Fibroblast of the aortic adventitia (primary cell): ENCODE results near the gene CBX5. TPM values are rescaled to one million over a fixed set of nuclear protein-coding genes. Genes with fewer than 3 reads are reported as not detected.
"Not testable (repeated sequence)": the region's sequence is repeated elsewhere in the genome, so short reads cannot be mapped to it uniquely, and the experiment has no call there.

Experiments used
- DNase-seq: peaks from one replicate; pipeline ENCODE4 v3.0.0-alpha.2; 2010; ENCODE audit warnings: low read depth
- H3K4me3 ChIP-seq: 2 replicates; pipeline ENCODE4 v1.5.1; 2011; ENCODE audit warnings: low read depth, mild to moderate bottlenecking, control low read depth, low read length, moderate library complexity
- total RNA-seq: library from RNA; depleted of rRNA; stranded (reverse); fragments of >200 nt; gene quantifications from 2 replicates; pipeline ENCODE4 v1.2.3, GENCODE V29; 2012; ENCODE audit warnings: low replicate concordance
- TF ChIP-seq, protein P1 (sequence below): IDR thresholded peaks from 2 replicates; pipeline ENCODE4 v1.5.1; 2011; ENCODE audit warnings: mild to moderate bottlenecking, low read length, control low read depth, inconsistent platforms; ENCODE audit not compliant: insufficient read depth

Gene CBX5
- total RNA-seq, 1 donor = 114 TPM

DNA sequence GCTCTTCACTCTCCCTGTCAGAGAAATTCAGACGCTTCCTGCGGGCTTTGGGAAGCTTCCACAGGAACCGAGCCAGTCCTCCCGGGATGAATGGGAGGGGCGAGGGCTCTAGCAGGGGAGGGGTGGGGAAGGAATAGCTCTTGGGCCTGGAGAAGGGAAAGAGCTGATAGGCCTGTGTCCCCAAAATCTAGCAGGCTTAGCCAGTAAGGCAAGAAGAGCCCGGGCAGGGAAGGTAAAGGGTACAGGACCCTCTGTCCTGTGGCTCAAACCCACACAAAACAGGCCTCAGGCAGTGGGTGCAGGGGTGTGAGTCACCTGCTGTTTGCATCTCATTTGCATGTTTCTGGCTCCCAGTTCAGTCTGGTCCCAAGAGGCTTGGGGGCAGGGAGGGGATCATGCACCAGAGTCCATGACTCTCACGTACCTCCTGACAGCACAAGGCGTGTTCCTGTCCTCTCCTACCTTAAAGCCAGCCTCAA lies 82.5 kb downstream of the CBX5 start:
- TF ChIP-seq, protein P1, sequence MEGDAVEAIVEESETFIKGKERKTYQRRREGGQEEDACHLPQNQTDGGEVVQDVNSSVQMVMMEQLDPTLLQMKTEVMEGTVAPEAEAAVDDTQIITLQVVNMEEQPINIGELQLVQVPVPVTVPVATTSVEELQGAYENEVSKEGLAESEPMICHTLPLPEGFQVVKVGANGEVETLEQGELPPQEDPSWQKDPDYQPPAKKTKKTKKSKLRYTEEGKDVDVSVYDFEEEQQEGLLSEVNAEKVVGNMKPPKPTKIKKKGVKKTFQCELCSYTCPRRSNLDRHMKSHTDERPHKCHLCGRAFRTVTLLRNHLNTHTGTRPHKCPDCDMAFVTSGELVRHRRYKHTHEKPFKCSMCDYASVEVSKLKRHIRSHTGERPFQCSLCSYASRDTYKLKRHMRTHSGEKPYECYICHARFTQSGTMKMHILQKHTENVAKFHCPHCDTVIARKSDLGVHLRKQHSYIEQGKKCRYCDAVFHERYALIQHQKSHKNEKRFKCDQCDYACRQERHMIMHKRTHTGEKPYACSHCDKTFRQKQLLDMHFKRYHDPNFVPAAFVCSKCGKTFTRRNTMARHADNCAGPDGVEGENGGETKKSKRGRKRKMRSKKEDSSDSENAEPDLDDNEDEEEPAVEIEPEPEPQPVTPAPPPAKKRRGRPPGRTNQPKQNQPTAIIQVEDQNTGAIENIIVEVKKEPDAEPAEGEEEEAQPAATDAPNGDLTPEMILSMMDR = no peak
- peak; percentile 20 for DNase-seq
- no peak overlapping the region for H3K4me3 ChIP-seq

DNA sequence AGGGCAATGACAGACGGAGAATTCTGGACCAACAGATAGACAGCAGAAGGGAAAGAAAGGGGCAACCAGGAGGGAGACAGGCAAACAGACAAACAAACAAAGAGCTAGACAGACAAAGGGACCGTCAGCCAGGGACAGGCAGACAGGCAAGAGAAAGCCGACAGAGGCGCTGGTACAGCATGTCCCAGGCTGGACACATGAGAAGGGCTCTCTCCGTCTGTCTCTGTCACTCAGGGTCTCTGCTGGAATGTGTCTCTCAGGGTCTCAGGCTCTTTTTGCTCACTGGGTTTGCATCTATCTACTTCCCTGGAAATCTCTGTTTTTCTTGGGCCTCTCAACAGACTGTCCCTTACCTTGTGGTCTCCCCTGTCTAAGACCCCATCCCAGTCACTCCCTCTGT lies 82.9 kb downstream of the CBX5 start:
- DNase-seq = no peak
- H3K4me3 ChIP-seq = no peak overlapping the region

DNA sequence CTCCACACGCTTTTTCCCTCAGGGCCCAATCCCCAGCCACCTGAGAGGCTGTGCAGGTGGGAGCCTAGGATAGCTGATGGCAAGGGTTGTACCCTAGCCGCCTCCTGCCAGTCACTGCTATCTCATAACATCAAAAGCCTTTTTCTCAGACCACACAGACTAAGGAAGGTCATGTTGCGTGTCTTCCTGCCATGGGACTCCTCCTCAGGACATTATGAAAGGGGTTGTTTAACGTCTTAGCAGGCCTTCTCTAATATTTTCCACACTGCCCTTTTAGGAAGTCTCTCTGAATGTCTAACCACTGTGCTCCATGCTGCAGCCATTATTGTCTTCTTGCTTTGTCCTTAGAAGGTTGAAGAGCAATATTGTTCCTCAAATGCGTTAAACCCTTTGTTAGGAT lies 83.5 kb downstream of the CBX5 start:
- H3K4me3 ChIP-seq = no peak overlapping the region
- no peak for DNase-seq
- TF ChIP-seq, protein P1 = no peak

More for the DNA sequence above, 82.9 kb downstream of the CBX5 start:
- TF ChIP-seq, protein P1 = no peak

GRCh38 chr12:54195737-54196347 lies 84.1 kb downstream of the CBX5 start:
- TF ChIP-seq, protein P1 = no peak
- DNase-seq = peak; percentile 53
- no peak overlapping the region for H3K4me3 ChIP-seq

DNA sequence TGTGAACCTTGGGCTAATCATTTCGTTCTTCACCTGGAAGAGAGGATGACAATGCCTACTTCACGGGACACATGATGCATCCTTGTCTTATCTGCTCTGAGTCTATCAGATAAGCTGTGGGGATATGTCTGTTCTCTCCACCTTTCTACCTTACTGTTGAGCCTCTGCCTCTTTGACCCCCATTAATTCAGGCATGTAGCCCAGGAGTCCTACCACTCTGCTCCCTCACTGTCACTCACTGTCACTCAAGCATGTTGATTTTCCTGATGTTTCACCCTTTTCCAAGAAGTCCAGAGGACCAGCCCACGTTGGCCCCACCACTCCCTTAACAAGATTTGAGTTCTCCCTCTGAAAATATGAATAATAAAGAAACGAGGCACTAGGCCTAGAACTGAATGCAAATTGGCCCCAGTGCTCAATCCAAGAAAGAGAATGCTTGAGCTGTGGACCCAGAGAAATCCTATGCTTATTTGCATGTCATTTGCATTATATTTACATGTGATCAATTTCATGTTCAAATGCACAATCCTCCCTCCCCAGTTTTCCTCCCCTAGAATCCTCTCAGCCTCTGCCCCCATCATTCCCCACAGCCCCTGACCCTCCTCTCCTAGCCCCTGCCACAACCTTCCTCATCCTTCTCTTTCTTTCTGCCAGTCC lies 84.7 kb downstream of the CBX5 start:
- DNase-seq = no peak
- TF ChIP-seq, protein P1 = no peak
- H3K4me3 ChIP-seq = no peak overlapping the region

- DNase-seq, H3K4me3 ChIP-seq: not testable (repeated sequence)
Observed at GRCh38 chr12:54194611-54195010, 85.3 kb downstream of the CBX5 start.

DNA sequence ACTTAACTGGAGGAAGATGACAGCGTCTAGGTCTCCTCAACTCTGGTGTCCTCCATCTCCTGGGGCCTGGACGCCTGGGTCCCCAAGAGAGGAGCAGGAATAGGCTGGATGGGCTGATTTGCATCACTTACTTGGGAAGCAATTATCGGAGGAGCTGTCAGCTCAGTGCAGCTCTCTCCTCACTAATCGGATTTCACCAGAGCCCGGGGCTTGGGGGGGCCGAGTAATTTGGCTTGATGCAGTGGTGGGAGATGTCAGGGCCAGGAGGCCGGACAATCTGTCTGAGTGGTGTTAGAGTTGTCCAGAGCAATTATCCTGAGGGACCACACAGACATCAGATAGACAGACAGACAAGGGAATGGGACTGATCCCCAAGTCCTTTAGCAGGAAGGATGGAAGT lies 86.5 kb downstream of the CBX5 start:
- H3K4me3 ChIP-seq = no peak overlapping the region
- no peak for DNase-seq
- TF ChIP-seq, protein P1 = no peak
